GM13976 (cell line): ENCODE data around the gene ARHGAP26.

ENCODE experiments used
- DNase-seq: peaks from one replicate; pipeline ENCODE4 v3.0.0; 2012; ENCODE audit warnings: low spot score
- CTCF ChIP-seq: IDR thresholded peaks from 2 replicates; pipeline ENCODE4 v1.5.1; 2012; ENCODE audit warnings: borderline replicate concordance, mild to moderate bottlenecking; ENCODE audit not compliant: insufficient read depth; ENCODE audit errors: extremely low read depth, missing control alignments, control extremely low read depth
- in situ Hi-C: fragments of 300-500 bp; cut with MboI; formaldehyde crosslinking; loops from one replicate; pipeline ENCODE4 v1.12.0; 2022; ENCODE audit warnings: low sequenced_read_pairs, mixed read lengths, inconsistent platforms; ENCODE audit not compliant: unreplicated experiment

ARHGAP26 gene

GRCh38 chr5:142906863-142907671, 136.9 kb downstream of the ARHGAP26 start:
- DNase-seq, result no peak
- in situ Hi-C loops, result loop anchor here (25.0 kb wide), 1 partner anchor 1055 kb away; no protein-coding TSS in a partner anchor
- no peak for TF ChIP-seq CTCF

DNA sequence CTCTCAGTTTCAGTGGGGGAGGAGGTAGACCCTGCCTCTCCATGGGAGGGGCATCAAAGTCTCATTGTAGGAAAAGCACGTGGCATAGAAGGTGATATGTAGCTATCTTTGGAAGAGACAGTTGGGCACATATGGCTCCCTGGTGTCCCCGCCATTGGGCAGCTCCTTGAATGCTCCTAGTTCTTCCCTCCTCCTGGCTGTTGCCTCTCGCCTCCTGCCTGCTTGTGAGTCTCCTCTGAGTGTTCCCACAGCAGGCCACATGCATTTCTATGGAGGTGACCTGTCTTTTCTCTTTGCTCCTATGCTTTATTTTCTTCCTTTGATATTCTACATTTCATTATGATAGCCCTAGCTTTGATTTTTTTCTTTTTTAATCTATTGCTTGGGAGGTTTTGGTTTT, 138.5 kb downstream of the ARHGAP26 start:
- in situ Hi-C loops, result loop anchor here (25.0 kb wide), 1 partner anchor 1054 kb away; no protein-coding TSS in a partner anchor
- TF ChIP-seq CTCF, result no peak
- DNase-seq, result no peak

GRCh38 chr5:142910128-142910527, 140.0 kb downstream of the ARHGAP26 start:
- DNase-seq, result no peak
- in situ Hi-C loops, result loop anchor here (25.0 kb wide), 1 partner anchor 1052 kb away; no protein-coding TSS in a partner anchor
- no peak for TF ChIP-seq CTCF

GRCh38 chr5:142911170-142911569, 141.0 kb downstream of the ARHGAP26 start:
- DNase-seq, result no peak
- in situ Hi-C loops, result loop anchor here (25.0 kb wide), 1 partner anchor 1051 kb away; no protein-coding TSS in a partner anchor
- no peak for TF ChIP-seq CTCF

GRCh38 chr5:142911775-142912174, 141.6 kb downstream of the ARHGAP26 start:
- no peak for TF ChIP-seq CTCF
- in situ Hi-C loops, result loop anchor here (25.0 kb wide), 1 partner anchor 1051 kb away; no protein-coding TSS in a partner anchor
- DNase-seq, result no peak

- no peak for DNase-seq
- in situ Hi-C loops, result loop anchor here (25.0 kb wide), 1 partner anchor 1048 kb away; no protein-coding TSS in a partner anchor
- TF ChIP-seq CTCF, result no peak
Observed at GRCh38 chr5:142913728-142914338, 143.7 kb downstream of the ARHGAP26 start.
